Limb (tissue), 2 donors: ENCODE results near the gene CNTNAP4.

Experiments
- DNase-seq, 2 donors: peaks; one replicate each; pipeline ENCODE4 v3.0.0-alpha.2; 2016; ENCODE audit errors: extremely low spot score in 2 of 2

Gene CNTNAP4

GRCh38 chr16:76579277-76579922, 302.2 kb downstream of the CNTNAP4 start:
- DNase-seq = no peak

GRCh38 chr16:76583466-76583865, 306.3 kb downstream of the CNTNAP4 start:
- peak; percentile 61 to 66 for DNase-seq

- DNase-seq = no peak
Observed at GRCh38 chr16:76583945-76584344, 306.7 kb downstream of the CNTNAP4 start.

GRCh38 chr16:76598498-76598897, 321.3 kb downstream of the CNTNAP4 start:
- no peak for DNase-seq

- DNase-seq = no peak
Observed at GRCh38 chr16:76607317-76607716, 330.1 kb downstream of the CNTNAP4 start.
